ENCODE data around the gene CRYBB3. TPM values are rescaled to one million over a fixed set of nuclear protein-coding genes. Genes with fewer than 3 reads are reported as not detected.

CRYBB3 gene
- total and polyA plus RNA-seq, 10 of the 15 experiments (the other 5 are each of a cell fraction or from before 2014, with no cell fraction given) = 0.26 TPM; not detected in 9

GRCh38 chr22:25236417-25236816 is 36.8 kb downstream of the CRYBB3 start (continued):
- no peak for TF ChIP-seq PRDM15 (CRISPR knock-in tag; IDR thresholded peaks at IDR 0.05)
- TF ChIP-seq RFX5 (IDR thresholded peaks at IDR 0.05; ENCODE audit: low read depth, low read length) = no peak
- TF ChIP-seq PKNOX1 (IDR thresholded peaks at IDR 0.05) = no peak
- no peak for TF ChIP-seq MXI1 (IDR thresholded peaks at IDR 0.05; ENCODE audit: low read depth, low read length)
- no peak for TF ChIP-seq ZZZ3 (IDR thresholded peaks at IDR 0.05; ENCODE audit: control insufficient read depth, insufficient read length, low read depth)
- no peak for TF ChIP-seq BACH1 (IDR thresholded peaks at IDR 0.05; ENCODE audit: borderline replicate concordance)
- no peak for TF ChIP-seq ZNF217 (IDR thresholded peaks at IDR 0.05)
- no peak for TF ChIP-seq PML (IDR thresholded peaks at IDR 0.05; ENCODE audit: low read length)
- no peak for TF ChIP-seq ZBTB40 (IDR thresholded peaks at IDR 0.05; ENCODE audit: borderline replicate concordance)
- no peak for TF ChIP-seq NR2C1 (IDR thresholded peaks at IDR 0.05)

All from GM12878 (cell line).